ENCODE data around the gene CSNK1G2.

CSNK1G2 gene

GRCh38 chr19:1991018-1991913 is 50.3 kb downstream of the CSNK1G2 start:
- no peak for DNase-seq

- no peak for DNase-seq
These were observed 51.8 kb downstream of the CSNK1G2 start for GRCh38 chr19:1992759-1993260.

- no peak for DNase-seq
These were observed 56.6 kb downstream of the CSNK1G2 start for GRCh38 chr19:1997353-1998233.

- no peak for DNase-seq
These were observed 58.0 kb downstream of the CSNK1G2 start for GRCh38 chr19:1998712-1999708.

GRCh38 chr19:1999856-2000515 is 59.0 kb downstream of the CSNK1G2 start:
- no peak for DNase-seq

GRCh38 chr19:2003874-2004273 is 62.9 kb downstream of the CSNK1G2 start:
- no peak for DNase-seq

- no peak for DNase-seq
These were observed 69.2 kb downstream of the CSNK1G2 start for GRCh38 chr19:2010135-2010668.

GRCh38 chr19:2011169-2011568 is 70.2 kb downstream of the CSNK1G2 start:
- DNase-seq: no peak

- no peak for DNase-seq
These were observed 72.1 kb downstream of the CSNK1G2 start for GRCh38 chr19:2012941-2013682.

GRCh38 chr19:2013683-2013961 is 72.7 kb downstream of the CSNK1G2 start:
- no peak for DNase-seq

- DNase-seq: no peak
These were observed 73.2 kb downstream of the CSNK1G2 start for GRCh38 chr19:2014131-2014571.

GRCh38 chr19:2014731-2015607 is 74.0 kb downstream of the CSNK1G2 start:
- peak in 1 of 2 experiments; percentile 51 for DNase-seq

- peak; percentile 19 to 66 for DNase-seq
These were observed 74.6 kb downstream of the CSNK1G2 start, which contains the start of gene BTBD2 for GRCh38 chr19:2015608-2015950. Gene BTBD2 (minus strand): TSS chr19:2015714. CDS start chr19:2015703, 11 bp downstream.

- DNase-seq: peak; percentile 59 to 75
These were observed 75.3 kb downstream of the CSNK1G2 start for GRCh38 chr19:2016041-2016807.

- no peak for DNase-seq
These were observed 77.8 kb downstream of the CSNK1G2 start for GRCh38 chr19:2018752-2019151.

GRCh38 chr19:2021453-2022140 is 80.6 kb downstream of the CSNK1G2 start:
- DNase-seq: no peak

- no peak for DNase-seq
These were observed 81.3 kb downstream of the CSNK1G2 start for GRCh38 chr19:2022289-2022688.

GRCh38 chr19:2026770-2027169 is 85.8 kb downstream of the CSNK1G2 start:
- DNase-seq: no peak

Measured in NCI-H524 (cell line).